ENCODE data around the gene OPRL1. TPM values are rescaled to one million over a fixed set of nuclear protein-coding genes. Genes with fewer than 3 reads are reported as not detected.

The OPRL1 gene
- total RNA-seq, 1 experiment from 2014 or later = 1.5 TPM

GRCh38 chr20:64111841-64112641 is 32.2 kb downstream of the OPRL1 start:
- no peaks in the 10 kb centered on the region for H4K20me1 ChIP-seq (ENCODE audit: insufficient read depth)
- no peaks in the 10 kb centered on the region for H3K4me1 ChIP-seq (replicated peaks; ENCODE audit: insufficient read depth)
- intact Hi-C loops (cut with micrococcal nuclease; ENCODE audit: unreplicated experiment) = no loop called here
- H3K9me2 ChIP-seq (ENCODE audit: insufficient read depth) = no peaks in the 10 kb centered on the region
- H3K9me3 ChIP-seq (ENCODE audit: insufficient read depth, low read depth) = no peaks in the 10 kb centered on the region
- TF ChIP-seq CTCF (conservative IDR thresholded peaks at IDR 0.05) (no peak), EZH2 (IDR thresholded peaks at IDR 0.05; ENCODE audit: low read depth) (no peak)
- DNase-seq = peak in 1 of 2 experiments; percentile 13
- no TSS peak for BruUV-seq (replicated peaks)
- H3F3A ChIP-seq (ENCODE audit: insufficient read depth, low read depth) = no peaks in the 10 kb centered on the region
- CTCF ChIA-PET = no interaction called here
- no peaks in the 10 kb centered on the region for H3K79me2 ChIP-seq (ENCODE audit: low read depth)
- POLR2A ChIA-PET (ENCODE audit: unreplicated experiment) = no interaction called here
- no peak overlapping the region for H3K4me2 ChIP-seq
- H3K36me3 ChIP-seq (ENCODE audit: low read depth) = no peaks in the 10 kb centered on the region
- no peak overlapping the region for H3K27ac ChIP-seq
- no peak overlapping the region for H2AFZ ChIP-seq
- H3K4me3 ChIP-seq = no peak overlapping the region
- H3K27me3 ChIP-seq (ENCODE audit: insufficient read depth, low read depth) = peaks cover 88% of the 10 kb centered on the region

GRCh38 chr20:64112691-64113443 is 33.0 kb downstream of the OPRL1 start:
- intact Hi-C loops (cut with micrococcal nuclease; ENCODE audit: unreplicated experiment) = no loop called here
- Histone ChIP-seq H3K4me3 (no peak overlapping the region), H3K79me2 (ENCODE audit: low read depth) (no peaks in the 10 kb centered on the region), H3K4me1 (replicated peaks; ENCODE audit: insufficient read depth) (no peaks in the 10 kb centered on the region), H3F3A (ENCODE audit: insufficient read depth, low read depth) (no peaks in the 10 kb centered on the region), H3K9me2 (ENCODE audit: insufficient read depth) (no peaks in the 10 kb centered on the region), H3K36me3 (ENCODE audit: low read depth) (no peaks in the 10 kb centered on the region), H4K20me1 (ENCODE audit: insufficient read depth) (no peaks in the 10 kb centered on the region), H3K4me2 (no peak overlapping the region), H3K9me3 (ENCODE audit: insufficient read depth, low read depth) (no peaks in the 10 kb centered on the region), H2AFZ (no peak overlapping the region), H3K27me3 (ENCODE audit: insufficient read depth, low read depth) (peaks cover 80% of the 10 kb centered on the region), H3K27ac (no peak overlapping the region)
- ChIA-PET POLR2A (ENCODE audit: unreplicated experiment) (no interaction called here), CTCF (no interaction called here)
- no TSS peak for BruUV-seq (replicated peaks)
- TF ChIP-seq EZH2 (IDR thresholded peaks at IDR 0.05; ENCODE audit: low read depth) = no peak
- TF ChIP-seq CTCF (conservative IDR thresholded peaks at IDR 0.05) = no peak
- peak in 1 of 2 experiments; percentile 35 for DNase-seq

- CTCF ChIA-PET = no interaction called here
- Histone ChIP-seq H3K4me2 (no peak overlapping the region), H3K9me2 (ENCODE audit: insufficient read depth) (no peaks in the 10 kb centered on the region), H4K20me1 (ENCODE audit: insufficient read depth) (no peaks in the 10 kb centered on the region), H3F3A (ENCODE audit: insufficient read depth, low read depth) (no peaks in the 10 kb centered on the region), H3K4me1 (replicated peaks; ENCODE audit: insufficient read depth) (no peaks in the 10 kb centered on the region), H3K79me2 (ENCODE audit: low read depth) (no peaks in the 10 kb centered on the region), H3K36me3 (ENCODE audit: low read depth) (no peaks in the 10 kb centered on the region), H3K9me3 (ENCODE audit: insufficient read depth, low read depth) (no peaks in the 10 kb centered on the region), H3K27me3 (ENCODE audit: insufficient read depth, low read depth) (peaks cover 74% of the 10 kb centered on the region), H3K27ac (no peak overlapping the region), H2AFZ (no peak overlapping the region), H3K4me3 (no peak overlapping the region)
- TF ChIP-seq EZH2 (IDR thresholded peaks at IDR 0.05; ENCODE audit: low read depth) = no peak
- TF ChIP-seq CTCF (conservative IDR thresholded peaks at IDR 0.05) = no peak
- no TSS peak for BruUV-seq (replicated peaks)
- no peak for DNase-seq
- intact Hi-C loops (cut with micrococcal nuclease; ENCODE audit: unreplicated experiment) = no loop called here
- POLR2A ChIA-PET (ENCODE audit: unreplicated experiment) = no interaction called here
Observed at GRCh38 chr20:64113444-64113775, 33.5 kb downstream of the OPRL1 start.

All from PC-9 (cell line).